Stimulated activated CD4-positive, alpha-beta T cell treated with anti-CD3 and anti-CD28 coated beads, Interleukin-15, amount 100 ng/mL, for 1 hour (primary cell): Measurements from ENCODE around the gene UTF1.
A peak's percentile ranks its signal among the peaks of the same experiment; 100 is the strongest.
"Not testable (repeated sequence)": the region's sequence is repeated elsewhere in the genome, so short reads cannot be mapped to it uniquely, and the experiment has no call there.

Source experiments
- DNase-seq, 2 donors: peaks; one replicate each; pipeline ENCODE4 v3.0.0-alpha.2; 2020; ENCODE audit warnings: low read depth in 1 of 2, low spot score in 1 of 2

The UTF1 gene

GRCh38 chr10:133264461-133264860 lies 34.4 kb downstream of the UTF1 start:
- DNase-seq: no peak

GRCh38 chr10:133265052-133265451 lies 35.0 kb downstream of the UTF1 start:
- DNase-seq: not testable (repeated sequence)

- no peak for DNase-seq
Observed at GRCh38 chr10:133266056-133266795, 36.2 kb downstream of the UTF1 start.

- no peak for DNase-seq
Observed at GRCh38 chr10:133267293-133267692, 37.3 kb downstream of the UTF1 start.

GRCh38 chr10:133267829-133268228 lies 37.8 kb downstream of the UTF1 start:
- DNase-seq: no peak

- no peak for DNase-seq
Observed at GRCh38 chr10:133268532-133268931, 38.5 kb downstream of the UTF1 start.

- no peak for DNase-seq
Observed at GRCh38 chr10:133269367-133269766, 39.4 kb downstream of the UTF1 start.

- no peak for DNase-seq
Observed at GRCh38 chr10:133270204-133270603, 40.2 kb downstream of the UTF1 start.

GRCh38 chr10:133270773-133271297 lies 40.8 kb downstream of the UTF1 start:
- DNase-seq: no peak

- no peak for DNase-seq
Observed at GRCh38 chr10:133271521-133272300, 41.7 kb downstream of the UTF1 start.

- DNase-seq: no peak
Observed at GRCh38 chr10:133272301-133272963, 42.4 kb downstream of the UTF1 start.

GRCh38 chr10:133272964-133273420 lies 43.0 kb downstream of the UTF1 start:
- DNase-seq: no peak

GRCh38 chr10:133273534-133274143 lies 43.6 kb downstream of the UTF1 start:
- DNase-seq: no peak

- DNase-seq: peak; percentile 54 to 76
Observed at GRCh38 chr10:133274751-133275683, 45.0 kb downstream of the UTF1 start.

- no peak for DNase-seq
Observed at GRCh38 chr10:133275684-133276092, 45.7 kb downstream of the UTF1 start.

- no peak for DNase-seq
Observed at GRCh38 chr10:133276100-133276434, 46.0 kb downstream of the UTF1 start.

- peak; percentile 45 to 62 for DNase-seq
Observed at GRCh38 chr10:133276435-133277201, 46.6 kb downstream of the UTF1 start, which contains the start of gene ADAM8. ADAM8 (minus strand) TSS chr10:133276868; CDS start chr10:133276817, 51 bp downstream.

GRCh38 chr10:133277277-133277992 lies 47.4 kb downstream of the UTF1 start:
- no peak for DNase-seq
